HG03175 (cell line): ENCODE data around the gene ZMYM4.
"Not testable (repeated sequence)": the region's sequence is repeated elsewhere in the genome, so short reads cannot be mapped to it uniquely, and the experiment has no call there.

Experiments used
- ATAC-seq: cut with Tn5 transposase; IDR thresholded peaks from one replicate; pipeline ENCODE4 v1.9.1; 2021; ENCODE audit warnings: mild to moderate bottlenecking, moderate library complexity; ENCODE audit not compliant: unreplicated experiment

The ZMYM4 gene

GRCh38 chr1:35449334-35450008 is 181.0 kb downstream of the ZMYM4 start:
- ATAC-seq = no peak

GRCh38 chr1:35451125-35451528 is 182.6 kb downstream of the ZMYM4 start:
- ATAC-seq = no peak

GRCh38 chr1:35452106-35452774 is 183.7 kb downstream of the ZMYM4 start:
- ATAC-seq = no peak

GRCh38 chr1:35453031-35453430 is 184.5 kb downstream of the ZMYM4 start:
- ATAC-seq = no peak

GRCh38 chr1:35454176-35454575 is 185.7 kb downstream of the ZMYM4 start:
- ATAC-seq = no peak

- no peak for ATAC-seq
These were observed 186.1 kb downstream of the ZMYM4 start for GRCh38 chr1:35454616-35455015.

- no peak for ATAC-seq
These were observed 192.3 kb downstream of the ZMYM4 start for GRCh38 chr1:35460796-35461195.

- no peak for ATAC-seq
These were observed 193.6 kb downstream of the ZMYM4 start for GRCh38 chr1:35461966-35462651.

- ATAC-seq = no peak
These were observed 194.7 kb downstream of the ZMYM4 start for GRCh38 chr1:35463232-35463631.

- ATAC-seq = not testable (repeated sequence)
These were observed 195.2 kb downstream of the ZMYM4 start for GRCh38 chr1:35463749-35464148.

- ATAC-seq = no peak
These were observed 197.6 kb downstream of the ZMYM4 start for GRCh38 chr1:35466120-35466519.

- ATAC-seq = no peak
These were observed 202.6 kb downstream of the ZMYM4 start for GRCh38 chr1:35470977-35471613.
